ENCODE measurements around the gene ERAP2. TPM values are rescaled to one million over a fixed set of nuclear protein-coding genes. Genes with fewer than 3 reads are reported as not detected.

ERAP2 gene
- total RNA-seq, 2 experiments from 2014 or later = 19.5 to 29.3 TPM

- Histone ChIP-seq H2AFZ (ENCODE audit: low read length) (no peak overlapping the region), H3K9me3 (ENCODE audit: low read length) (no peaks in the 10 kb centered on the region), H3K4me2 (ENCODE audit: low read length) (no peak overlapping the region), H3K4me1 (ENCODE audit: insufficient read depth, low read length, poor library complexity, severe bottlenecking) (peaks cover 11% of the 10 kb centered on the region), H3K9me2 (ENCODE audit: insufficient read depth, low read length) (no peaks in the 10 kb centered on the region), H4K20me1 (ENCODE audit: insufficient read depth, low read length) (no peaks in the 10 kb centered on the region), H3K4me3 (ENCODE audit: low read depth, low read length, poor library complexity, severe bottlenecking) (no peak overlapping the region), H3K36me3 (ENCODE audit: insufficient read depth, low read length) (no peaks in the 10 kb centered on the region), H3K79me2 (ENCODE audit: insufficient read depth, low read depth, low read length) (no peaks in the 10 kb centered on the region), H3K27ac (ENCODE audit: low read depth, low read length, poor library complexity, severe bottlenecking) (no peak overlapping the region)
- no TSS peak for BruUV-seq (replicated peaks)
- TF ChIP-seq CTCF (conservative IDR thresholded peaks at IDR 0.05; ENCODE audit: low read length) (no peak), EZH2phosphoT487 (IDR thresholded peaks at IDR 0.05; ENCODE audit: borderline replicate concordance, low read depth, low read length) (no peak)
- ChIA-PET CTCF (ENCODE audit: unreplicated experiment) (no interaction called here), POLR2A (interaction anchor here (1.0 to 1.6 kb wide), 2 partner anchors 36 to 283 kb away, joined by 3 read pairs; no protein-coding TSS in a partner anchor)
- no peak for DNase-seq (ENCODE audit: low spot score)
- intact Hi-C loops (cut with micrococcal nuclease; ENCODE audit: unreplicated experiment) = no loop called here
Measured at GRCh38 chr5:96856371-96856770, 19.9 kb upstream of the ERAP2 start.

DNA sequence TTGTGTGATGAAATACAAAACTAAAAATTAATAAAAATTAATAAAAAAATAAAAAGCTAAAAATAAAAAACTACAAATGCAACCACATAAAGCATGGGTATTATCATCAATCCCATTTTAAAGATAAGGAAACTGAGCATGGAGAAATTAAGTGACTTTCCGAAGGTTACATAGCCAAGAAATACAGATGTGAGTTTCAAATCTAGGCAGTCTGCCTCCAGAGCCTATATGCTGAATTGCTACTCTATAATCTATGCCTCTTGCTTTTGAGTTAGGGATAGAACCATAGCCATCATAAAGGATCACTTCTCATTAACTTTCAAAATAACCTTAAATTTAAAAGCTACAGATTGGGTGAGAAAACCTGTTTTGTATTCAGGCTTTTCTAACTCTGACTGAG lies 18.8 kb upstream of the ERAP2 start:
- Histone ChIP-seq H3K4me3 (ENCODE audit: low read depth, low read length, poor library complexity, severe bottlenecking) (no peak overlapping the region), H3K27ac (ENCODE audit: low read depth, low read length, poor library complexity, severe bottlenecking) (no peak overlapping the region), H3K36me3 (ENCODE audit: insufficient read depth, low read length) (no peaks in the 10 kb centered on the region), H3K4me2 (ENCODE audit: low read length) (no peak overlapping the region), H3K9me2 (ENCODE audit: insufficient read depth, low read length) (no peaks in the 10 kb centered on the region), H3K79me2 (ENCODE audit: insufficient read depth, low read depth, low read length) (no peaks in the 10 kb centered on the region), H2AFZ (ENCODE audit: low read length) (no peak overlapping the region), H3K9me3 (ENCODE audit: low read length) (no peaks in the 10 kb centered on the region), H3K4me1 (ENCODE audit: insufficient read depth, low read length, poor library complexity, severe bottlenecking) (peaks cover 13% of the 10 kb centered on the region), H4K20me1 (ENCODE audit: insufficient read depth, low read length) (no peaks in the 10 kb centered on the region)
- intact Hi-C loops (cut with micrococcal nuclease; ENCODE audit: unreplicated experiment) = no loop called here
- no TSS peak for BruUV-seq (replicated peaks)
- DNase-seq (ENCODE audit: low spot score) = no peak
- ChIA-PET CTCF (ENCODE audit: unreplicated experiment) (no interaction called here), POLR2A (interaction anchor here (0.7 to 1.6 kb wide), 5 partner anchors 11 to 282 kb away, joined by 3 to 6 read pairs (median 3); no protein-coding TSS in a partner anchor)
- TF ChIP-seq CTCF (conservative IDR thresholded peaks at IDR 0.05; ENCODE audit: low read length) = 0 out of 2 replicates have a peak, but pooled peaks have one; percentile 23
- no peak for TF ChIP-seq EZH2phosphoT487 (IDR thresholded peaks at IDR 0.05; ENCODE audit: borderline replicate concordance, low read depth, low read length)

- Histone ChIP-seq H2AFZ (ENCODE audit: low read length) (no peak overlapping the region), H3K9me2 (ENCODE audit: insufficient read depth, low read length) (no peaks in the 10 kb centered on the region), H3K27ac (ENCODE audit: low read depth, low read length, poor library complexity, severe bottlenecking) (no peak overlapping the region), H3K4me1 (ENCODE audit: insufficient read depth, low read length, poor library complexity, severe bottlenecking) (peaks cover 13% of the 10 kb centered on the region), H3K79me2 (ENCODE audit: insufficient read depth, low read depth, low read length) (no peaks in the 10 kb centered on the region), H4K20me1 (ENCODE audit: insufficient read depth, low read length) (no peaks in the 10 kb centered on the region), H3K9me3 (ENCODE audit: low read length) (no peaks in the 10 kb centered on the region), H3K36me3 (ENCODE audit: insufficient read depth, low read length) (no peaks in the 10 kb centered on the region), H3K4me2 (ENCODE audit: low read length) (no peak overlapping the region), H3K4me3 (ENCODE audit: low read depth, low read length, poor library complexity, severe bottlenecking) (no peak overlapping the region)
- TF ChIP-seq CTCF (conservative IDR thresholded peaks at IDR 0.05; ENCODE audit: low read length) (no peak), EZH2phosphoT487 (IDR thresholded peaks at IDR 0.05; ENCODE audit: borderline replicate concordance, low read depth, low read length) (no peak)
- POLR2A ChIA-PET = interaction anchor here (1.0 to 1.6 kb wide), 4 partner anchors 11 to 282 kb away, joined by 3 to 6 read pairs (median 3); no protein-coding TSS in a partner anchor
- no peak for DNase-seq (ENCODE audit: low spot score)
- no TSS peak for BruUV-seq (replicated peaks)
- CTCF ChIA-PET (ENCODE audit: unreplicated experiment) = no interaction called here
- intact Hi-C loops (cut with micrococcal nuclease; ENCODE audit: unreplicated experiment) = no loop called here
Measured at GRCh38 chr5:96857924-96858323, 18.4 kb upstream of the ERAP2 start.
